GM20000 (cell line): ENCODE data around the gene IL20RA.
"Not testable (repeated sequence)": the region's sequence is repeated elsewhere in the genome, so short reads cannot be mapped to it uniquely, and the experiment has no call there.

Experiments
- DNase-seq: peaks from one replicate; pipeline ENCODE4 v3.0.0; 2012; ENCODE audit warnings: low spot score
- TF ChIP-seq, protein P1 (sequence below): IDR thresholded peaks from 2 replicates; pipeline ENCODE4 v1.5.1; 2012; ENCODE audit warnings: mild to moderate bottlenecking, control low read depth; ENCODE audit errors: extremely low read depth, missing control alignments

Gene IL20RA

DNA sequence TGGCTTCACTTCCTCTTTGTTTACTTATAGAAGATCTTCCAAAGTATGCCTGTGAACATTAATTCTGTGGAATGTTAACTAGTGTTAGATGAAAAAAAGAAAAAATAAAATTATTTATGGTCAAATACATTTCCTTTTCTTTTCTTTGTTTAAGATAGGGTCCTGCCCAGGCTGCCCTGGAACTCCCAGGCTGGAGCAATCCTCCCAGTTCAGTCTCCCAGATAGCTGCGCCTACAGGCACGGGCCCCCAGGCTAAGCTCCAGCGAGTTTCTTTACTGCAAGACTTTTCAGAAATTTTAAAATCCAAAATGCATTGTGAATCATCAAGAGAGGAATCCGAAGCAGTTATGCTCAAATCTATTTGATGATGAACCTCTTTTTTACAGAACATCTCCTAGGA lies 39.3 kb upstream of the IL20RA start:
- no peak for DNase-seq
- TF ChIP-seq, protein P1, sequence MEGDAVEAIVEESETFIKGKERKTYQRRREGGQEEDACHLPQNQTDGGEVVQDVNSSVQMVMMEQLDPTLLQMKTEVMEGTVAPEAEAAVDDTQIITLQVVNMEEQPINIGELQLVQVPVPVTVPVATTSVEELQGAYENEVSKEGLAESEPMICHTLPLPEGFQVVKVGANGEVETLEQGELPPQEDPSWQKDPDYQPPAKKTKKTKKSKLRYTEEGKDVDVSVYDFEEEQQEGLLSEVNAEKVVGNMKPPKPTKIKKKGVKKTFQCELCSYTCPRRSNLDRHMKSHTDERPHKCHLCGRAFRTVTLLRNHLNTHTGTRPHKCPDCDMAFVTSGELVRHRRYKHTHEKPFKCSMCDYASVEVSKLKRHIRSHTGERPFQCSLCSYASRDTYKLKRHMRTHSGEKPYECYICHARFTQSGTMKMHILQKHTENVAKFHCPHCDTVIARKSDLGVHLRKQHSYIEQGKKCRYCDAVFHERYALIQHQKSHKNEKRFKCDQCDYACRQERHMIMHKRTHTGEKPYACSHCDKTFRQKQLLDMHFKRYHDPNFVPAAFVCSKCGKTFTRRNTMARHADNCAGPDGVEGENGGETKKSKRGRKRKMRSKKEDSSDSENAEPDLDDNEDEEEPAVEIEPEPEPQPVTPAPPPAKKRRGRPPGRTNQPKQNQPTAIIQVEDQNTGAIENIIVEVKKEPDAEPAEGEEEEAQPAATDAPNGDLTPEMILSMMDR: no peak

DNA sequence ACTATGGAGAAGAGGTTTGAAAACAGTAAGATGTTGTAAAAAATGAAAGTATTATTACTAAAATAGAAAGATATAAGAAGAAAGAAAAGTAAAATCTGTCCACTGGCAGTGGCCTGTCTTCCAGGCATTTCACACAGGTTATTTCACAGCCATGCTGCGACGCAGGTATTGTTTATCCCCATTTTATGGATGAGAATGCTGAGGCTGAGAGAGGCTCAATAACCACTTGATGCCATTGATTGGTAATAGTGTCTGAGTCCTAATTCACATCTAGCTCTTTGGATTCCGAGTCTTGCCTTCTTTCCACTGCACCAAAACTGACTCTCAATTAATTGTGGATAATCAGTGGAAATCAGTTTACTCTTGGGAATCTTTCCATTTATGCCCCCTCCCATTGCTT lies 37.2 kb upstream of the IL20RA start:
- TF ChIP-seq, protein P1: no peak
- no peak for DNase-seq

DNA sequence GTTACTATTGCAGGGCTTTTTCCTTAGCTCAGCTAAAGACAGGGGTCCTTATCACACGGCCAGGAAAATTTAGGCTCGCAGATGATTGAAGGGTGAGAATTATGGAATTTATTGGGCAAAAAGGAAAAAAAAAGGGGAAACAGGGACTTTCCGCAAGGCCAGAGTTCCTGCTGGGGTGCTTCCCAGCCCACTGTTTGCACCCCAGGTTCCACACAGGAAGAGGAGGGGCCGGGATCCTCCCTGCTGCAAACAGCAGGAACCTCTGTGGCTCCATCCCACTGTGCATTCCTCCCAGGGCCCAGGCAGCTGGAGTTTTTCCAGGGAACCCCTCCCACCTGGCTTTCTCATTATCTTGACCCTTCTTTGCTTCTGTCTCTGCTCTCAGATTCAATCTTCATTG lies 35.9 kb upstream of the IL20RA start:
- DNase-seq: no peak
- TF ChIP-seq, protein P1: no peak

DNA sequence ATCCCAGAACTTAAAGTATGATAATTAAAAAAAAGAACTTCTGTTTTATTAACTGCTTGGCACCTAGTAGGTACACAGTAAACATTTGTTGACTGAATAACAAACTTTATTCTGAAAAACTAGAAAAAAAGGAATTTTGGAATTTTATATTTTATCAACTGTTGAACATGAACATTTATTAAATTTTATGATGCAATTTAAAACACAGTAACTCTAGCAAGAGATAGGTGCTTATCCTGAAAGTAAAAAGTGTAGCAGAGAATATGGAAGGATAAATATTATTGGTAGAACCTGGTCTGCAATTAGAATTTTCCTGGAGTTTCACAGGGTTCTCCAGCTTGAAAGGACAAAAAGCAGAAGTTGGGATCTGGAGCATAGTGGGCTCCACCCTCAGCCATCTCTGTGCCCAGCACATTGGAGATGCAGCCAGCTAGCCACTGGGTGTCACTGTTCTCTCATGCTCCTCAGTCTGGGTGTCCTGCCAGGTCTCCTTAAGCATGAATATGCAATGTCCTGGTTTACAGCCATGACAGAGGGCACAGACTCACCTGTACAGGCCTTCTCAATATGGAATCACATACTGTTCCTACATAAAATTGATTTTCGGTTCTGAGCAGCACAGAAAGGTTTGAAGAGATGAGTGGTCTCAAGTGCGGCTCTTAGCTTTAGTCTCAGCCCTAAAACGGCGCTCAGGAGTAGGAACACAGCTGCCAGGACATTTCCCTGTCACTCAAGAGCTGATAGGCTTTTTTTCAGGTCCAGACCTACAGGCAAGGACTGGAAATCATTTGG lies 31.7 kb upstream of the IL20RA start:
- peak; percentile 72 for DNase-seq
- TF ChIP-seq, protein P1: peak; percentile 94

DNA sequence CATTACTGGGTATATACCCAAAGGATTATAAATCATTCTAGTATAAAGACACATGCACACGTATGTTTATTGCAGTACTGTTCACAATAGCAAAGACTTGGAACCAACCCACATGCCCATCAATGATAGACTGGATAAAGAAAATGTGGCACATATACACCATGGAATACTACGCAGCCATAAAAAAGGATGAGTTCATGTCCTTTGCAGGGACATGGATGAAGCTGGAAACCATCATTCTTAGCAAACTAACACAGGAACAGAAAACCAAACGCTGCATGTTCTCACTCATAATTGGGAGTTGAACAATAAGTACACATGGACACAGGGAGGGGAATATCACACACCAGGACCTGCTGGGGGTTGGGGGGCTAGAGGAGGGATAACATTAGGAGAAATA lies 31.0 kb upstream of the IL20RA start:
- DNase-seq: not testable (repeated sequence)

DNA sequence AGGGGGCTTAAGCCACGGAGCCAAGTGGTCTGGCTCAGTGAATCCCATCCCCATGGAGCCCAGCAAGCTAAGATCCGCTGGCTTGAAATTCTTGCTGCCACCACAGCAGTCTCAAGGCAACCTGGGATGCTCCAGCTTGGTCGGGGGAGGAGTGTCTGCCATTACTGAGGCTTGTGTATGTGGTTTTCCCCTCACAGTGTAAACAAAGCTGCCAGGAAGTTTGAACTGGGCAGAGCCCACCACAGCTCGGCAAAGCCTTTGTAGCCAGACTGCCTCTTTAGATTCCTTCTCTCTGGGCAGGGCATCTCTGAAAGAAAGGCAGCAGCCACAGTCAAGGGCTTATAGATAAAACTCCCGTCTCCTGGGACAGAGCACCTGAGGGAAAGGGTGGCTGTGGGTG lies 25.5 kb upstream of the IL20RA start:
- TF ChIP-seq, protein P1: no peak
- no peak for DNase-seq

DNA sequence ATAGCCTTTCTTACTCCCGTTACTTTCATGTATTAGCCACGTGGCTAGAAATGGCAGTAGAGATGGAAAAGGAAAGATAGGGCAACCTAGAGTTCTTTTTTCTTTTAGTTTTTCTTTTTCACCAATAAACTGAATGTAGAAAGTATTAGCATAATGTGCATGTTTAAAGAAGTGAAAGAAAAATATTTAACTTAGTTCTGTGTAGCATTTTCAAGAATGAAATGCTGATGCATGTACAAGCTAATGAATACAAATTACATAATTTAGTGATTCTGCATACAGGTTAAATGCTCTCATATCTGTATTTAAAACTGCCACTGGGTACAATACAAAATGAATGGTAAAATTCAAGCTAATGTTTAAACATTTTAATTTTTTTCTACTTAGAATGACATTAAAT lies 22.6 kb upstream of the IL20RA start:
- DNase-seq: no peak
- TF ChIP-seq, protein P1: no peak

DNA sequence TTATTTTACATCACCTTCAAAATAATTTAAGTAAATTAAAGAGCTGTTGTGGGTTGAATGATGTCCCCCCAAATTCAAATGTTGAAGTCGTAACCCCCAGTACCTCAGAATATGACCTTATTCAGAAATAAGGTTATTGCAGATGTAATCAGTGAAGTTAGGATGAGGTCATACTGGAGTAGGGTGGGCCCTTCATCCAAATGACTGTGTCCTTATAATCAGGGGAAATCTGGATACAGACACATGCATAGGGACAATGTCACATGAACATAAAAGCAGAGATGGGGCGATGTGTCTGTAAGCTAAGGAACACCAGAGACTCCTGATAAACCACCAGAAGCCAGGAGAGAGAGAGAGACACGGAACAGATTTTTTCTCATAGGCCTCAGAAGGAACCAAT lies 13.3 kb upstream of the IL20RA start:
- TF ChIP-seq, protein P1: no peak
- no peak for DNase-seq
